ENCODE results near the gene CDON. TPM values are rescaled to one million over a fixed set of nuclear protein-coding genes. Genes with fewer than 3 reads are reported as not detected.

Gene CDON
- total RNA-seq, 1 donor from 2014 or later, result 29.4 TPM

GRCh38 chr11:125938418-125938817 lies 124.2 kb downstream of the CDON start:
- Mint-ChIP-seq H3K9me3 (ENCODE audit: unreplicated experiment) (no peaks in the 10 kb centered on the region), H3K27me3 (ENCODE audit: unreplicated experiment) (peaks cover 31% of the 10 kb centered on the region), H3K36me3 (ENCODE audit: unreplicated experiment) (no peaks in the 10 kb centered on the region), H3K4me1 (ENCODE audit: unreplicated experiment) (peaks cover 4% of the 10 kb centered on the region), H3K4me3 (ENCODE audit: unreplicated experiment) (no peak overlapping the region), H3K27ac (ENCODE audit: unreplicated experiment) (no peak overlapping the region)
- TF ChIP-seq CTCF (IDR thresholded peaks at IDR 0.05), result no peak
- DNase-seq (ENCODE audit: extremely low spot score, unreplicated experiment), result no peak

- no peak for TF ChIP-seq CTCF (IDR thresholded peaks at IDR 0.05)
- Mint-ChIP-seq H3K36me3 (ENCODE audit: unreplicated experiment) (no peaks in the 10 kb centered on the region), H3K27ac (ENCODE audit: unreplicated experiment) (no peak overlapping the region), H3K9me3 (ENCODE audit: unreplicated experiment) (no peaks in the 10 kb centered on the region), H3K4me1 (ENCODE audit: unreplicated experiment) (no peaks in the 10 kb centered on the region), H3K27me3 (ENCODE audit: unreplicated experiment) (peaks cover 43% of the 10 kb centered on the region), H3K4me3 (ENCODE audit: unreplicated experiment) (no peak overlapping the region)
- no peak for DNase-seq (ENCODE audit: extremely low spot score, unreplicated experiment)
These were observed 127.0 kb downstream of the CDON start for GRCh38 chr11:125935618-125936199.

DNA sequence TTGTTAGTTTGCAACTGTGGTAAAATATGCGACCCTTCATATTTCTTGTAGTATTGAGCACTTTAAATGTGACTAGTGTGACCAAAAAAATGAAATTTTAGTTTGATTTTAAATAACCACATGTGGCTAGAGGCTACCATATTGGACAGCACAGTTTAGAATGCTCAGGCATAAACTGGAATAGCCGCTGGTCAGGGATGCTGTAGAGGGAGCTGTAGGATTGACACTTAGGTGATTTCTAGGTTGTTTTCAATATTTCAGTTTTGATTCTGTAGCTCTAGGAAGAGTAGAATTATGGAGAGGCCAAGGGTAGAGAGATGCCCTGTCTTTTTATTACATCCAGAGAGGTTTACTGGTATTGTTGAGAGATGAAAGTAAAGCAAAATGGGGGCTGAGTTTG lies 127.6 kb downstream of the CDON start:
- peak; percentile 28 for TF ChIP-seq CTCF (IDR thresholded peaks at IDR 0.05)
- H3K36me3 Mint-ChIP-seq (ENCODE audit: unreplicated experiment), result no peaks in the 10 kb centered on the region
- H3K9me3 Mint-ChIP-seq (ENCODE audit: unreplicated experiment), result no peaks in the 10 kb centered on the region
- H3K4me1 Mint-ChIP-seq (ENCODE audit: unreplicated experiment), result no peaks in the 10 kb centered on the region
- peaks cover 47% of the 10 kb centered on the region for H3K27me3 Mint-ChIP-seq (ENCODE audit: unreplicated experiment)
- no peak overlapping the region for H3K27ac Mint-ChIP-seq (ENCODE audit: unreplicated experiment)
- DNase-seq (ENCODE audit: extremely low spot score, unreplicated experiment), result no peak
- no peak overlapping the region for H3K4me3 Mint-ChIP-seq (ENCODE audit: unreplicated experiment)

DNA sequence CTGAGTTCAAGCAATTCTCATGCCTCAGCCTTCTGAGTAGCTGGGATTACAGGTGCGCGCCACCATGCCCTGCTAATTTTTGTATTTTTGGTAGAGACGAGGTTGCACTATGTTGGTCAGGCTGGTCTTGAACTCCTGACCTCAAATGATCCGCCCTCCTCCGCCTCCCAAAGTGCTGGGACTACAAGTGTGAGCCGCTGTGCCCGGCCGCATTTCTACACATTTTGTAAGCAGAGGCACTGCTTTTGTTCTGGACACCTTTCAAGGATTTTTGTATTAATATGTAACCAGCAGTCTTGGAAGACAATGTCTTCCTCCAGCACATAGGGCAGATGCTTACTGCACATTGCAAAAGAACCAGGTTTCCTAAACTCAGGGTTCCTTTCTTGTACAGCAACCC lies 128.2 kb downstream of the CDON start:
- TF ChIP-seq CTCF (IDR thresholded peaks at IDR 0.05), result no peak
- H3K27ac Mint-ChIP-seq (ENCODE audit: unreplicated experiment), result no peak overlapping the region
- H3K27me3 Mint-ChIP-seq (ENCODE audit: unreplicated experiment), result peaks cover 49% of the 10 kb centered on the region
- no peak overlapping the region for H3K4me3 Mint-ChIP-seq (ENCODE audit: unreplicated experiment)
- DNase-seq (ENCODE audit: extremely low spot score, unreplicated experiment), result no peak
- H3K9me3 Mint-ChIP-seq (ENCODE audit: unreplicated experiment), result no peaks in the 10 kb centered on the region
- H3K36me3 Mint-ChIP-seq (ENCODE audit: unreplicated experiment), result no peaks in the 10 kb centered on the region
- no peaks in the 10 kb centered on the region for H3K4me1 Mint-ChIP-seq (ENCODE audit: unreplicated experiment)

DNA sequence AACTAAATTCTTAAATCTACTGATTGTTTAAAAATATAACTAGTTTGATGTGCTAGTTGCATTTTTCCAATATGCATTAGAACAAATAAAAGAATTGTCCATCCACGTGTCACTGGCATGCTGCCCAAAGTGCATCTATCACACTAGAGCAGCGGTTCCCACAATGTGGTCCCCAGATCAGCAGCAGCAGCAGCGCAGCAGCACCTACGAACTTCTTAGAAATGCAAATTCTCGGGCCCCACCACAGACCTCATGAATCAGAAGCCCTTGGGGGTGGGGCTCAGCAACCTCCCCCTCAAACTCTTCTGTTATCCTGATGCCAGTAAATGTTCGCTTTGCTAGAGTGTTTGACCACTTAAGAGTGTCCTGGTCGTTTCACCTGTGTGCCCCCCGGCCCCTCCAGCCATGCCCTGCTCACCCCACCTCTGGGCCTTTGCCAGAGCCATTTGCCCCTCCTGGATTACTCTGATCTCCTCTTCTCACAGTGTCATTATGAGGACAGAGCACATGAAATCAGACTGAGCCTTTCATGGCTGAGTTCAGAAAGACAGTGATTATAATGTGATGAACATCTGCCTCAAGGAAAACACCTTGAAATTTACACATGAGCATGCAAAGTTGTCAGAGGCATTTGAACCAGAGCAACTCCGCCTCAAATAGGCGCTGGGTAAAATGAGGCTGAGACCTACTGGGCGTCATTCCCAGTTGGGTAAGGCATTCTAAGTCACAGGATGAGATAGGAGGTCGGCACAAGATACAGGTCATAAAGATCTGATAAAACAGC lies 129.4 kb downstream of the CDON start:
- Mint-ChIP-seq H3K4me3 (ENCODE audit: unreplicated experiment) (no peak overlapping the region), H3K4me1 (ENCODE audit: unreplicated experiment) (no peaks in the 10 kb centered on the region), H3K27ac (ENCODE audit: unreplicated experiment) (no peak overlapping the region), H3K27me3 (ENCODE audit: unreplicated experiment) (peaks cover 54% of the 10 kb centered on the region), H3K36me3 (ENCODE audit: unreplicated experiment) (no peaks in the 10 kb centered on the region), H3K9me3 (ENCODE audit: unreplicated experiment) (no peaks in the 10 kb centered on the region)
- peak; percentile 38 for DNase-seq (ENCODE audit: extremely low spot score, unreplicated experiment)
- no peak for TF ChIP-seq CTCF (IDR thresholded peaks at IDR 0.05)

All from osteocyte (in vitro differentiated cells).